ENCODE measurements around the gene FXR2.
A peak's percentile ranks its signal among the peaks of the same experiment; 100 is the strongest.

FXR2 gene

GRCh38 chr17:7569571-7569970 is 45.1 kb downstream of the FXR2 start:
- Histone ChIP-seq H3K27ac (ENCODE audit: low read depth, low read length, poor library complexity, severe bottlenecking) (no peak overlapping the region), H3K9me3 (ENCODE audit: low read length) (no peaks in the 10 kb centered on the region), H2AFZ (ENCODE audit: low read length) (no peak overlapping the region), H3K9me2 (ENCODE audit: low read depth, low read length) (no peaks in the 10 kb centered on the region), H3K4me1 (ENCODE audit: insufficient read depth, low read length, severe bottlenecking) (peaks cover 15% of the 10 kb centered on the region), H3K79me2 (ENCODE audit: insufficient read depth, low read length) (peaks cover 19% of the 10 kb centered on the region), H3K9ac (ENCODE audit: low read length) (no peak overlapping the region), H3K36me3 (ENCODE audit: insufficient read depth, low read length) (peaks cover 84% of the 10 kb centered on the region), H4K20me1 (ENCODE audit: insufficient read depth, low read length) (no peaks in the 10 kb centered on the region), H3K4me2 (ENCODE audit: low read length) (no peak overlapping the region), H3F3A (ENCODE audit: insufficient read depth, low read length) (0 out of 2 replicates have a peak, but pooled peaks cover 6% of the 10 kb centered on the region), H3K4me3 (ENCODE audit: low read depth, low read length, poor library complexity, severe bottlenecking) (no peak overlapping the region), H3K27me3 (ENCODE audit: insufficient read depth, low read length) (no peaks in the 10 kb centered on the region)
- TF ChIP-seq EZH2 (IDR thresholded peaks at IDR 0.05; ENCODE audit: borderline replicate concordance, low read length): no peak
- TF ChIP-seq CTCF (IDR thresholded peaks at IDR 0.05; ENCODE audit: low read length): no peak

- H3K9me2 ChIP-seq (ENCODE audit: low read depth, low read length): no peaks in the 10 kb centered on the region
These were observed 51.4 kb downstream of the FXR2 start for GRCh38 chr17:7563115-7563869.

GRCh38 chr17:7562208-7562605 is 52.5 kb downstream of the FXR2 start:
- peak overlapping the region; percentile 93 for H3K9ac ChIP-seq (ENCODE audit: low read length)
- TF ChIP-seq CTCF (IDR thresholded peaks at IDR 0.05; ENCODE audit: low read length) (no peak), EZH2 (IDR thresholded peaks at IDR 0.05; ENCODE audit: borderline replicate concordance, low read length) (no peak)
- H3K27me3 ChIP-seq (ENCODE audit: insufficient read depth, low read length): peaks cover 8% of the 10 kb centered on the region; the same call in 1 of the 2 replicates
- H3K4me3 ChIP-seq (ENCODE audit: low read depth, low read length, poor library complexity, severe bottlenecking): peak overlapping the region; percentile 77
- H3K27ac ChIP-seq (ENCODE audit: low read depth, low read length, poor library complexity, severe bottlenecking): peak overlapping the region; percentile 16
- peaks cover 34% of the 10 kb centered on the region for H3K4me1 ChIP-seq (ENCODE audit: insufficient read depth, low read length, severe bottlenecking)
- peaks cover 39% of the 10 kb centered on the region for H3K36me3 ChIP-seq (ENCODE audit: insufficient read depth, low read length)
- no peaks in the 10 kb centered on the region for H3K9me2 ChIP-seq (ENCODE audit: low read depth, low read length)
- H3K4me2 ChIP-seq (ENCODE audit: low read length): peak overlapping the region; percentile 89
- no peak overlapping the region for H2AFZ ChIP-seq (ENCODE audit: low read length)
- peaks cover 9% of the 10 kb centered on the region; the same call in 1 of the 2 replicates for H3K79me2 ChIP-seq (ENCODE audit: insufficient read depth, low read length)
- H3F3A ChIP-seq (ENCODE audit: insufficient read depth, low read length): no peaks in the 10 kb centered on the region
- H4K20me1 ChIP-seq (ENCODE audit: insufficient read depth, low read length): no peaks in the 10 kb centered on the region
- H3K9me3 ChIP-seq (ENCODE audit: low read length): no peaks in the 10 kb centered on the region

More at GRCh38 chr17:7563115-7563869, 51.4 kb downstream of the FXR2 start:
- H3K4me3 ChIP-seq (ENCODE audit: low read depth, low read length, poor library complexity, severe bottlenecking): peak overlapping the region; percentile 77
- H4K20me1 ChIP-seq (ENCODE audit: insufficient read depth, low read length): no peaks in the 10 kb centered on the region
- peak overlapping the region; percentile 93 for H3K9ac ChIP-seq (ENCODE audit: low read length)
- no peak overlapping the region for H2AFZ ChIP-seq (ENCODE audit: low read length)
- no peak for TF ChIP-seq CTCF (IDR thresholded peaks at IDR 0.05; ENCODE audit: low read length)
- no peak for TF ChIP-seq EZH2 (IDR thresholded peaks at IDR 0.05; ENCODE audit: borderline replicate concordance, low read length)
- peaks cover 8% of the 10 kb centered on the region; the same call in 1 of the 2 replicates for H3K27me3 ChIP-seq (ENCODE audit: insufficient read depth, low read length)
- peaks cover 9% of the 10 kb centered on the region; the same call in 1 of the 2 replicates for H3K79me2 ChIP-seq (ENCODE audit: insufficient read depth, low read length)
- H3K4me1 ChIP-seq (ENCODE audit: insufficient read depth, low read length, severe bottlenecking): peaks cover 28% of the 10 kb centered on the region
- H3K27ac ChIP-seq (ENCODE audit: low read depth, low read length, poor library complexity, severe bottlenecking): no peak overlapping the region
- no peaks in the 10 kb centered on the region for H3K9me3 ChIP-seq (ENCODE audit: low read length)
- peaks cover 45% of the 10 kb centered on the region for H3K36me3 ChIP-seq (ENCODE audit: insufficient read depth, low read length)
- H3F3A ChIP-seq (ENCODE audit: insufficient read depth, low read length): no peaks in the 10 kb centered on the region
- peak overlapping the region; percentile 89 for H3K4me2 ChIP-seq (ENCODE audit: low read length)
